HG03575 (cell line): ENCODE data around the gene UTS2B.

ENCODE experiments used
- ATAC-seq: cut with Tn5 transposase; IDR thresholded peaks from one replicate; pipeline ENCODE4 v1.9.1; 2021; ENCODE audit not compliant: unreplicated experiment, insufficient number of reproducible peaks, low FRiP score; ENCODE audit errors: extremely low read depth

The UTS2B gene

DNA sequence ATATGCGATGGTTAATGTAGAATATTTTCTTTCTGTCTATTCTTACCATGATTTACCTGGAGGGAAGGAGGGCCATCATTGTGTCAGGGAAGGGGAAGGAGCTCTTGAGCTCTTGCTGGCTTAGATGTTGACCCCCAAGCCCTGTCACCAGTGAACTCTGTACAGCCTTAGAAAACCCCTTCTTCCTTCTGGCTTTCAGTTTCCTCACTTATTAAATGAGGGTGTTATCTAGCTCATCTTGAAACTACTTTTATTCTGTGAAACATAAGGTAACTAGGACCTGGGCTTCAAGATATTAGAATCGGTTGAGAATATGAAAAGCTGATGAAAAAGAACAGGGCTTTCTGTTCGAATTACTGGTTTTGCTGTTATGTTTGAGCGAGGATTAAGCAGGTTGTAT lies 25.1 kb upstream of the UTS2B start:
- ATAC-seq: peak; percentile 88

DNA sequence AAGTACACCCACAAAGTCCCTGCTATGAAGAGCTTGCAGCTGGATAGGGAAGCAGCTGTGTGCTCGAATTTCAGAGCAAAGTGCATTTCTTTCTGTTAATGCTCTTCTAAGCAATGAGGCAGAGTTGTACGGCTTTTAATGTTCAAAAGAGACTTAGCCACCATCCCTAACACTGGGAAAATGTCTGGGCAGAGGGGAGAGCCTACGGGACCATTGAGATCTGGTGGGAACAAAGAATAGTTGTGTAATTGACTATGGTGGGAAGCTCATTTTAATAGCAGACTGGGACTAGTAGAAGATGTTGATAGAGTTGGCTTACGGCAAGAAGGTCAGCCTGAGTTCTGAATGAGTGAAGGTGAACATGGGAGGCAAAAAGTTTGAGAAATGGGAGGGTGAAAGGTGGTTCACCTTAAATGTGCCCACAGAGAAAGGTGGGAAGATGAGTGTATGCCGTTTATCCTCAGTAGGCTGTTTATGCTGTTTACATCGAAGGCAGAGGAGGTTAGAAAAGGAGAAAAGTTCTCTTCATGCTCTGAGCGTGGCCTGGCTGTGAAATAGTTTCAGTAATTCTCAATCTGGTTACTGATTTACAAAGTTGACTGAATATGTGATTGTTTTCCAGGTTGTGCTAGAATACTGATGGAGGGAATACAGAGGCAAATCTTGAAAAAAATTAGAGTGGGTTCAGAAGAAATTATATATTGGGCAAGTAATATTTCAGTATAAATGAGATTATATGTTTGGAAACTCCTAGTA lies 22.9 kb upstream of the UTS2B start:
- no peak for ATAC-seq

DNA sequence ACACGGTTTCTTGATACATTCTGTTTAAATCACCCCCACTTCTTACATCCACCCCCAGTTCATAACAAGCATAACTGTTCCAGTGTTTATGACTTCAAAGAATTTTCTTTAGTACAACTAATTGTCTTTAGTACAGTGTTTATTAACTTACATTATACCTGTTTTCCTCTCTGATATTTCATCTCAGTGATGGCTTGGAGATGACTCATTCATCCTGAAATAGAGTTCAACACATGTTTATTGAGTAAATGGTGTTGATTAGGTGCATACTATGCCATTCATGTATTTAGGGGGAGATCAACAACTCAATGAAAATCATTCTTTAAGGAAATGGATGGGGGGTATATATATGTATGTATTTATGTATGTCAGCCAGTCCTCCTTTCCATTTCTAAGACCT lies 21.7 kb upstream of the UTS2B start:
- no peak for ATAC-seq

DNA sequence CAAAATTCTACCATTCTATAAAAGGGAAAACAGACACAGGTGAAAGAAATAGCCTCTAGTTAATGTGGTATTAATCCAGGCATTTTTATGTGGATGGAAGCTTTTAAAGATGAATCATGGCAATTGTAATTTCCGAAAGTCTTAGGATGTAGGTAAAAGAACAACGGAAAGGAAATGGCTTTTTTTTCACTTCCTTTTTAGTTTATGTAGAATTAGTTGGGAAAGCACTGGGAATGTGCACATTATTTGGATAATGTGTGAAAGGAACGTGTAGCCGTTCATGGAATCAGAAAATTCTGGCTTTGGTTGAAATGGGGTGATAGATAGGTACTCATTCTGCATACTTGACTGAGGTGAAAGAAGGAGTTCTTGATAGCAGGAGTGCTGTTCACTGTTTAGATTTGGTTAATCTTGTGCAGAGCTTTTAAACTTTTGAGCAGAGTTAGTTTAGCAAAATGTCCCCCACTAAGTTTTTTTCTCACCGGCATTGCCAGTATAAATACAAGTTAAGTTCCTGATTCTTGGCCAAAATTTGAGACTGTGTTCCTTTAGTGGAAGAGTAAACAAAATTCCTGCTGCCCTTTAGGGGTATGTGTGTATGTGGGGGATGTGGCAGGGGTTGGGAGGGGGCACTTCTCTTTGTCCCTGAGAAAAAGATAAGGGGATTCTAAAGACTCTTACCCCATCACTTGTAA lies 20.2 kb upstream of the UTS2B start:
- no peak for ATAC-seq

- no peak for ATAC-seq
These were observed 17.8 kb upstream of the UTS2B start for GRCh38 chr3:191348098-191348497.

DNA sequence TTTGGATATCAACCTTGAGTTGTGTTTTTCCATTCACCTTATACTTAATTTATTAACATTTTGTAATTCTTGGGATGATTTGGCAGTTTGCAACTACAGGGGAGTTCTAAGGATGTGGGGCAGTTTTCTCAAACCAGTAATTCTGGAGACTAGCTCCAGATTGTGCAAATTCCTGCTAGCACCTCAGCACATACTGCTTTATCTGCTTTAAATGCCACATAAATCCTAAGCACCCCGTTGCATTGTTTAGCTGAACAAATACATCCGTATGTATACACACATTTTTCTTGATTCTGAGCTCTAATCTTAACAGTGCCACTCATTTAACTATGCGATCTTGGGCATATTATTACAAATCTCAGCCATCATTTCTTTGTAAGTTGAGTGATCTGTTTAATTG lies 16.9 kb upstream of the UTS2B start:
- ATAC-seq: no peak

GRCh38 chr3:191345334-191345733 lies 15.0 kb upstream of the UTS2B start:
- ATAC-seq: no peak

DNA sequence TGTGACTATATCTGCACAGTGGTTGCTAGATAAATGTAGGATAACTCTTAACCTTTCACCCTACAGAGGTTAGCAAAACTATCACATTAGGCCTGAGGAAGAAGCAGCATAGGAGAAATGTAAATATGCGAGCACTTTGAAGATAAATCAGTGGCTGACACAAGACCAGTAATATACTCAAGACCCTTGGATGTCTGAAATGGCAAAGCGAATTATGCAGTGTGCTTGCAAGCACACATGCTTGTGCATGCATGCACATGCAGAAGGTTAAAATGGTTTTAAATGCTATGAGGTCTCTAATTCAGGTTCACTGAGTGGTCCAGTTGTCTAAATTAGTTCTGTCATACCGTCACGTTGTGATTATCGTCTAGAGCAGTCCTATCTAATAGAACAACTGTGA lies 13.6 kb upstream of the UTS2B start:
- ATAC-seq: no peak

- no peak for ATAC-seq
These were observed 12.8 kb upstream of the UTS2B start for GRCh38 chr3:191343115-191343514.

DNA sequence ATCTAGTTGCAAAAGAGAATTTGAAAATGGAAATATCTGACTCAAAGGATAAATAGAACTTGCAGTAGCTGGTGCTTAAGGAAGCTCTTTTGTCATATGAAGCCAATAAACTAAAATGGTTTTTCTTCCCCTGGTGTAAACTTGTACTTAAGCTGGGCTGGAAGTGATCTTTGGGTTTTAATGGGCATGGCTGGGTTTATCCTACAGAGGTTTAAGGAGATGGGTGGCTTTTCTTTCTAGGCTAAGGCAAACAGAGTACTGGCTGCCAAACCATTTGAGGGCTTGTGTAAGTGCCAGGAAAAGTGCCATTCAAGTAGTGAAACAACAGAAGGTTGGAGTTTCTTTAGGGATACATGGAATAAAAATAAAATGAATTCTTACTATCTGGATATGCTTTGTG lies 12.1 kb upstream of the UTS2B start:
- ATAC-seq: no peak

- no peak for ATAC-seq
These were observed 11.7 kb upstream of the UTS2B start for GRCh38 chr3:191342006-191342405.

GRCh38 chr3:191340966-191341365 lies 10.6 kb upstream of the UTS2B start:
- ATAC-seq: no peak

GRCh38 chr3:191340351-191340750 lies 10.0 kb upstream of the UTS2B start:
- ATAC-seq: no peak

GRCh38 chr3:191339316-191339917 lies 9.1 kb upstream of the UTS2B start:
- no peak for ATAC-seq

DNA sequence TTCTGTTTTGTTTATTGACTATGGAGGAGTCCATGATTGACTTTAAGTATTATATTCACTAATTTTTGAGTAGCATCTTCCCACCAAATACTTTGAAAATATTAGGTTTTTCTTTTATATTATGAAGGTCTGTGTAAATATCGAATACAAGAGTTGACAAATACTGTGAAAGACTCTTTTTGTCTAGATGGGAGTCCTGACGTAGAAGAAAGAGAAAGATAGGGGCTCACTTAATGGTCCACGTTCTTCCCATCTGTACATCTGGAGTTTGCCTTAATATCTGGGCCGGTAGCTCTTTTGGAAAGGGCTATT lies 7.8 kb upstream of the UTS2B start:
- ATAC-seq: no peak

DNA sequence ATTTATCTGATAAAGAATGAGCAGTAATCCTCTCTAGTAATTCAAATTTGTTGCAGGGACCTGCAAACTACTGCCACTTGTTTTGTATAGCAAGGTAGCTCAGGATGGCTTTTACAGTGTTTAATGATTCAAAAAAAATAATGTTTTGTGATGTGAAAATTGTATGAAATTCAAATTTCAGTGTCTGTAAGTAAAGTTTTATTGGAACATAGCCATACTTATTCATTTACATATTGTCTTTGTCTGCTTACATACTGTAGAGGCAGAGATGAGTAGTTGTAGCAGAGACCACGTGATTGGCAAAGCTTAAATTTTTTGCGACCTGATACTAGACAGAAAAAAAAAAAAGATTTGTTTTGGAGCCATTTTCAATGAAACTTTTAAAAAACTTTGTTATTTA lies 6.5 kb upstream of the UTS2B start:
- ATAC-seq: no peak

DNA sequence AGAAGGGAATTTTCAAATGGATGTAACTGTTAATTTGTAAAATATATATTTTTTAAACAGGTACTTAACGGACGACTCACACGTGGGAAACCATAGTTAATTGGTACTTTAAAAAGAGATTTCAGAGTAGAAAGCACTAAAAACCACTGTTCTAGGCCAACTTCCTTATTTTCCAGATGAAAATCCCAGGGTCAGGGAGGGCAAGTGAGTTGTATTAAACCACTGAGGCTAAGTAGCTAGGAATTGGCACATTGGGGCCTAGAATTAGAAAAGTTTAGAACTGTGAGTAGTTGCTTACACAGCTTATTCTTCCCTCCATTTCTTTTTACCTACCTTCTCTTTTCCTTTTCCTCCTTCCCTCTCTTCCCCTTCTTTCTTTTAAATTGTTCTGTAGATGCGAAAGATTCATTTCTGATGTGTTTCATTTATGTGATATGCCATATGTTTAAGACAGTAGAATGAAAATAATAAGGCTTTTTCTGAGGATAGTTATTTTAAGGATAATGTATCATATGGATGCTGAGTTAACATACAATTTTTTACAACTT lies 4.1 kb upstream of the UTS2B start:
- no peak for ATAC-seq

- ATAC-seq: no peak
These were observed 3.1 kb upstream of the UTS2B start for GRCh38 chr3:191333298-191333880.

DNA sequence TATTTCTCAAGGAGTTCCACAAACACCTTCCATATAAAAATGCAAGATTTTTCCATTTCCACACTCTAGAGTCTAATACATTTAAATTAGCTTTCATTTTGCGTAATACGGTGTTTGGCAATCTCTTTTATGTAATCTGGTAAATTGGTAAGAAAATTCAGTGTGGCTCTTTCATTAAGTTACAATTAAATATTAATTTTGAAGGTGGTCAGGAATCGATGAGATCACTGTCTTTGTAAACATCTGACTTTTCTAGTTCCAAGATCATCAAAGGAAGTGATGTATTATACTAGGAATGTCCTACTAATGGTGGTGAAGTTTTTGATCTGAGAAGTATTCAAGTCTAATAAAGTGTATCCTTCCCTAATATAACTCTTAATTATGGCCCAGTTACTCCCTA lies 1.1 kb upstream of the UTS2B start:
- ATAC-seq: no peak

- no peak for ATAC-seq
These were observed 263 bp upstream of the UTS2B start for GRCh38 chr3:191330530-191331048.
